Upper lobe of left lung (tissue), 6 donors: ENCODE measurements around the gene JUP. TPM values are rescaled to one million over a fixed set of nuclear protein-coding genes. Genes with fewer than 3 reads are reported as not detected.

Experiments
- ATAC-seq, 2 donors: fragments of 200-7000 bp; cut with Tn5 transposase; one replicate each; pipeline ENCODE4 v1.9.1; 2022; ENCODE audit warnings: mild to moderate bottlenecking in 2 of 2, moderate library complexity in 2 of 2; ENCODE audit not compliant: low FRiP score in 2 of 2
- DNase-seq, 2 donors: peaks; one replicate each; pipeline ENCODE4 v3.0.0-alpha.2; 2019 to 2020
- H3K27ac ChIP-seq, 4 donors: fragments of 200-600 bp; sonication (generic); one replicate each; pipeline ENCODE4 v1.5.1; 2016 to 2019
- H3K27me3 ChIP-seq, 4 donors: fragments of 200-600 bp; sonication (generic); one replicate each; pipeline ENCODE4 v1.5.1; 2017 to 2019
- H3K36me3 ChIP-seq, 4 donors: fragments of 200-600 bp; sonication (generic); one replicate each; pipeline ENCODE4 v1.5.1; 2016 to 2019
- H3K4me1 ChIP-seq, 4 donors: fragments of 200-600 bp; sonication (generic); one replicate each; pipeline ENCODE4 v1.5.1; 2018 to 2019
- H3K4me3 ChIP-seq, 4 donors: fragments of 200-600 bp; sonication (generic); one replicate each; pipeline ENCODE4 v1.5.1; 2017 to 2019; ENCODE audit warnings: mild to moderate bottlenecking in 2 of 4, moderate library complexity in 1 of 4
- H3K9me3 ChIP-seq, 4 donors: fragments of 200-600 bp; sonication (generic); one replicate each; pipeline ENCODE4 v1.5.1; 2018 to 2019
- CTCF ChIP-seq, 6 experiments: fragments of 450-650 bp in 4 of 6; fragments of 200-600 bp in 2 of 6; sonication (generic) in 2 of 6; IDR thresholded peaks; one replicate each; pipeline ENCODE4 v1.5.1; 2016 to 2019; ENCODE audit warnings: antibody characterized with exemption in 6 of 6
- EP300 ChIP-seq, 4 donors: sonication (generic); formaldehyde crosslinking; IDR thresholded peaks; one replicate each; pipeline ENCODE4 v1.5.1; 2017; ENCODE audit warnings: antibody characterized with exemption in 4 of 4, control low read depth in 2 of 4
- POLR2A ChIP-seq, 4 donors: fragments of 450-650 bp; IDR thresholded peaks; one replicate each; pipeline ENCODE4 v1.5.1; 2016 to 2017; ENCODE audit warnings: antibody characterized with exemption in 4 of 4, mild to moderate bottlenecking in 2 of 4
- POLR2AphosphoS5 ChIP-seq, 2 donors: sonication (generic); formaldehyde crosslinking; IDR thresholded peaks; one replicate each; pipeline ENCODE4 v1.5.1; 2017; ENCODE audit warnings: antibody characterized with exemption in 2 of 2
- WGBS, 2 donors: methylation state at CpG; one replicate each; pipeline ENCODE4 v1.1.5; 2017 to 2018; 5-methylcytosine and 5-hydroxymethylcytosine counted together
- small RNA-seq, 4 donors: library from RNA; depleted of rRNA; stranded (forward); fragments of <200 nt; gene quantifications; one replicate each; pipeline ENCODE3, GENCODE V24; 2016
- total RNA-seq, 6 donors: library from RNA; depleted of rRNA in 4 of 6; stranded (reverse); fragments of >200 nt in 4 of 6; gene quantifications; one replicate each; pipeline versions ENCODE4 v1.1.0 to v1.2.1, GENCODE V29; 2016 to 2021
- donor health status: DM: no; HTN: no; CAD: no; lungs with moderate emphysema.
- donor health status: DM: no; HTN: yes; CAD: no; lungs with severe emphysema.

The JUP gene
- total RNA-seq, 6 donors from 2014 or later: 120 to 241 (median 143) TPM

GRCh38 chr17:41711669-41712400 lies 74.7 kb downstream of the JUP start, which contains the start of gene GAST:
GAST (plus strand) TSS chr17:41712331; CDS start chr17:41715437, 3,106 bp downstream.
- H3K4me1 ChIP-seq: no peaks in the 10 kb centered on the region
- H3K4me3 ChIP-seq: no peak within 1 kb of the TSS
- no peaks in the 10 kb centered on the region for H3K27me3 ChIP-seq
- no peaks in the 10 kb centered on the region for H3K36me3 ChIP-seq
- 88 to 94% methylated on average over 9 to 12 of the region's 12 CpGs for WGBS, 2 donors
- no peaks in the 10 kb centered on the region for H3K9me3 ChIP-seq
- TF ChIP-seq CTCF (IDR thresholded peaks at IDR 0.05) (no peak), EP300 (IDR thresholded peaks at IDR 0.05) (no peak), POLR2AphosphoS5 (IDR thresholded peaks at IDR 0.05) (no peak)
- H3K27ac ChIP-seq: no peak within 1 kb of the TSS
- no peak for DNase-seq
- ATAC-seq: no peak

- no peak for ATAC-seq
- 48 to 50% methylated on average over 8 of the region's 8 CpGs for WGBS, 2 donors
- DNase-seq: no peak
Observed at GRCh38 chr17:41710472-41711090, 75.9 kb downstream of the JUP start.

GRCh38 chr17:41707803-41708669 lies 78.5 kb downstream of the JUP start:
- Histone ChIP-seq H3K4me3 (no peak overlapping the region), H3K27me3 (no peaks in the 10 kb centered on the region), H3K27ac (no peak overlapping the region), H3K36me3 (no peaks in the 10 kb centered on the region), H3K4me1 (no peaks in the 10 kb centered on the region), H3K9me3 (no peaks in the 10 kb centered on the region)
- no peak for DNase-seq
- no peak for TF ChIP-seq CTCF (IDR thresholded peaks at IDR 0.05)
- no peak for TF ChIP-seq EP300 (IDR thresholded peaks at IDR 0.05)
- no peak for TF ChIP-seq POLR2AphosphoS5 (IDR thresholded peaks at IDR 0.05)
- no peak for TF ChIP-seq POLR2A (IDR thresholded peaks at IDR 0.05)
- no peak for ATAC-seq
- WGBS, 2 donors: 72 to 79% methylated on average over 10 of the region's 10 CpGs

More at GRCh38 chr17:41710472-41711090, 75.9 kb downstream of the JUP start:
- TF ChIP-seq CTCF (IDR thresholded peaks at IDR 0.05) (no peak), POLR2A (IDR thresholded peaks at IDR 0.05) (no peak), POLR2AphosphoS5 (IDR thresholded peaks at IDR 0.05) (no peak), EP300 (IDR thresholded peaks at IDR 0.05) (no peak)
- H3K36me3 ChIP-seq: no peaks in the 10 kb centered on the region
- no peaks in the 10 kb centered on the region for H3K9me3 ChIP-seq
- H3K4me3 ChIP-seq: no peak overlapping the region
- no peaks in the 10 kb centered on the region for H3K4me1 ChIP-seq
- H3K27me3 ChIP-seq: no peaks in the 10 kb centered on the region
- H3K27ac ChIP-seq: no peak overlapping the region

- no peak for TF ChIP-seq POLR2A (IDR thresholded peaks at IDR 0.05)
- H3K36me3 ChIP-seq: no peaks in the 10 kb centered on the region
- ATAC-seq (peak in 1 of 2 donors; percentile 24), DNase-seq (no peak)
- no peak overlapping the region for H3K4me3 ChIP-seq
- no peaks in the 10 kb centered on the region for H3K9me3 ChIP-seq
- H3K4me1 ChIP-seq: no peaks in the 10 kb centered on the region
- WGBS, 2 donors: 78 to 79% methylated on average over 13 of the region's 13 CpGs
- no peak overlapping the region for H3K27ac ChIP-seq
- H3K27me3 ChIP-seq: no peaks in the 10 kb centered on the region
Observed at GRCh38 chr17:41705271-41705991, 81.1 kb downstream of the JUP start.

Small RNAs within 50 kb of the gene (small RNA-seq; reads per million reads assigned to genes)
- 0 reads per million in 4 donors for gene RN7SL399P
- gene RNA5SP442: 0 to 0.14 (median 0) reads per million in 4 donors

Other genes with a start within 250 kb of the JUP start
- not detected for gene KRT9, start 214.7 kb downstream of the JUP start, total RNA-seq
- gene KRT14, start 199.8 kb downstream of the JUP start, total RNA-seq: not detected
- gene KRT16, start 173.9 kb downstream of the JUP start, total RNA-seq: not detected
- 10 to 100 TPM in 4 of 6 donors, 1 to 10 TPM in 1, under 1 TPM in 1; 0.78 to 33.3 (median 18.0) TPM for gene KRT17, start 162.1 kb downstream of the JUP start, total RNA-seq
- 100 to 1,000 TPM; 109 to 998 (median 405) TPM for gene EIF1, start 97.8 kb downstream of the JUP start, total RNA-seq
- gene GAST, start 74.4 kb downstream of the JUP start, total RNA-seq: not detected
- gene HAP1, start 52.1 kb downstream of the JUP start, total RNA-seq: 1 to 10 TPM in 1 of 6 donors, under 1 TPM in 3, not detected in 2; 0.14 to 1.0 (median 0.59) TPM
- gene P3H4, start 25.2 kb upstream of the JUP start, total RNA-seq: 10 to 100 TPM in 2 of 6 donors, 1 to 10 TPM in 4; 5.8 to 26.2 (median 8.9) TPM
- 10 to 100 TPM in 5 of 6 donors, 1 to 10 TPM in 1; 8.9 to 59.7 (median 29.3) TPM for gene FKBP10, start 26.3 kb upstream of the JUP start, total RNA-seq
- 10 to 100 TPM; 35.1 to 61.8 (median 37.5) TPM for gene NT5C3B, start 49.5 kb upstream of the JUP start, total RNA-seq
- 1 to 10 TPM in 1 of 6 donors, under 1 TPM in 2, not detected in 3; 0.17 to 1.1 (median 0.37) TPM for gene KLHL10, start 51.1 kb upstream of the JUP start, total RNA-seq
- gene KLHL11, start 78.7 kb upstream of the JUP start, total RNA-seq: 10 to 100 TPM; 13.3 to 25.2 (median 15.5) TPM
- 100 to 1,000 TPM in 2 of 6 donors, 10 to 100 TPM in 4; 41.9 to 132 (median 84.6) TPM for gene ACLY, start 132.2 kb upstream of the JUP start, total RNA-seq
- gene ODAD4, start 143.9 kb upstream of the JUP start, total RNA-seq: 10 to 100 TPM in 2 of 6 donors, 1 to 10 TPM in 4; 1.2 to 16.9 (median 4.8) TPM
- 10 to 100 TPM; 33.4 to 62.3 (median 45.3) TPM for gene CNP, start 180.1 kb upstream of the JUP start, total RNA-seq
- 100 to 1,000 TPM in 1 of 6 donors, 10 to 100 TPM in 5; 53.2 to 109 (median 73.5) TPM for gene DNAJC7, start 230.7 kb upstream of the JUP start, total RNA-seq
- 10 to 100 TPM; 27.2 to 36.6 (median 31.0) TPM for gene NKIRAS2, start 233.4 kb upstream of the JUP start, total RNA-seq